Nucleus accumbens (tissue), 56 donors: ENCODE data around the gene B3GAT3.
"Not testable (repeated sequence)": the region's sequence is repeated elsewhere in the genome, so short reads cannot be mapped to it uniquely, and the experiment has no call there.

ENCODE experiments used
- DNase-seq, 56 donors: peaks; one replicate each; lab custom pipeline; 2025; lab: John Stamatoyannopoulos, UW

Gene B3GAT3

DNA sequence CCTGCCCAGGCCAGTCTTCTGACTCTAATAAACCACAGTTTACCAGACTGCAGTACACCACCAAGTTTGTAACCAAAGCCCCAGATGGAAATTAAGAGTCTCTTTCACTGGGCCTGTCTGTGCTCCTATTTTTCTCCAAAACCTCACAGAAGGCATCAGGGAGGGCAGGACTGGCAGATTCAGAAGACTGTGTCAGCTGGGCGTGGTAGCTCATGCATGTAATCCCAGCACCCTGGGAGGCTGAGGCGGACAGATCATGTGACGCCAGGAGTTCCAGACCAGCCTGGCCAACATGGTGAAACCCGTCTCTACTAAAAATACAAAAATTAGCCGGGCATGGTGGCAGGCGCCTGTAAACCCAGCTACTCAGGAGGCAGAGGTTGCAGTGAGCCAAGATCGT lies 36.4 kb downstream of the B3GAT3 start:
- DNase-seq, result not testable (repeated sequence)

DNA sequence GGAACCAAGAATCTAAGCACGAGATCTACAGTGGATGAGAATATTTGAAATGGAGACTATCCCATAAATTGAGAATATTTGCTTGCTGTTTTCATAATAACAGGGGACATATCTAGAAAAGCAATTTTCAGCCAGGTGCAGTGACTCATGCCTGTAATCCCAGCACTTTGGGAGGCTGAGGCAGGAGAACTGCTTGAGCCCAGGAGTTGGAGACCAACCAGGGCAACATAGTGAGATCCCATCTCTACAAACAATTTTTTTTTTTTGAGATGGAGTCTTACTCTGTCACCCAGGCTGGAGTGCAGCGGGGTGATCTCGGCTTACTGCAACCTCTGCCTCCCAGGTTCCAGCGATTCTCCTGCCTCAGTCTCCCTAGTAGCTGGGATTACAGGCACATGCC lies 40.1 kb downstream of the B3GAT3 start:
- not testable (repeated sequence) for DNase-seq

DNA sequence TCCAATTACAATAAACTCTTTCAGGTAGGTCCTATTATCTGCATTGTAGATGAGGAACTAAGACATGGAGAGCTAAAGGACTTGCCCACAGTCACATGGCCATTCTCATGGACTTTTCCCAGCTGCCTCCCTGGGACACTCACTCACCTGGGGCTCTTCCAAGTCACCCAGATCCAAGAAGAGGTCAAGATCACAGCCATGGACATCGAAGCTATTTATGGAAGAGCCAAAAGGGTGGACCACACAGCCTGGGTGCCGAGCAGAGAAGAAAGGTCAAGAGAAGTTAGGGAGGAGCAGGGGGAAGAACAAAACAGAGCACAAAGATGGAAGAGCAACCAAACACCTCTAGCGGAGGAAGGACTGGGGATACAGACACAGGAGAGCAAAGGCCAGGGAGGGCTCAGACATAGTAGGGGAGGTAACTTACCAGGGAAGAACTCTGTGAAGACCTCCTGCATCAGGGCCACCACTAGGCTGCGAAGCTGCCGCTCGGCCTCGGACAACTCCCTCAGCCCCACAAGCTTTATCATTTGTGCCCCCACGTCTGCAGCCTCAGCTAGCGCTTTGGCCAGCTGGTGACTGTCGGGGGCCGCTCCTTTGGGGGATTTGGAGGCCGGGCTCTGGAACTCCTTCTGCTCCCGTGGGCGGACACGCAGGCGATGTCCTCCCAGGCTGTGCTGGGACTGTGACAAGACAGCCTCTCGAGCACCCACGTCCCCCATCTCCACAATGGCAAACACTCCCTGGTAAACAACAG lies 40.6 kb downstream of the B3GAT3 start:
- no peak for DNase-seq

DNA sequence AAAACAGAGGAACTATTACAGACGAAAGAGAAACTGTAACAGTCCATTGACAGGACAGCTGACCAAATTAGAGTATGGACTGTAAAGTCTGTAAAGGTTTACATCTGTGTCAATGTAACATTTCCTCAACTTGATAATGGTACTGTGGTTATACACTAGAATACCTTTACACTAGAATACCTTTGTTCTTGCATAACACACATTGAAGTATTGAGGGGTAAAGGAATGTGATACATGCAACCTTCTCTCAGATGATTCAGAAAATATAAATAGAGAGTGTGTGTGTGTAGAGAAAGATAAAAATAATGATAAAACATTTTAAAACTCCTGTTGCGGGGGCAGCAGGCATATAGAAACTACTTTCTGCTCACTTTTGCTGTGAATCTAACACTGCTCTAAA lies 42.5 kb downstream of the B3GAT3 start:
- no peak for DNase-seq

DNA sequence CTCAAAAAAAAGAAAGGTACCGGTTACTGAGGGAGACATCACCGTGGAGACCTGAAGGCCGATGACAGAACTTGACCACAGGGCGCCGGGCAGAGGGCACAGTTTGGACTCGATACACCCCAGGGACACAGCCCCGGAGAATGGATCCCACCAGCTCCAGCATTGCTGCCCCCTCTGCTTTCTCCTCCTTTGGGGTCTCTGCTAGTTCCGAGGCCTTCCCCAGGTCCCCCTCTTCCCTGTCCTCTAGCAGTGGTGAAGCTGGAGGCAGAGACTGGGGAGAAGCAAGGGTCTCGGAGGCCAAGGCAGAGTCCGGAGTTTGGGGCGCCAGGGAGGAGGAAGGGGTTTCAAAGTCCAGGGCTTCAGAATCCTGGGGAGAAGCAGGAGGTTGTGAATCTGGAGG lies 43.2 kb downstream of the B3GAT3 start:
- no peak for DNase-seq

DNA sequence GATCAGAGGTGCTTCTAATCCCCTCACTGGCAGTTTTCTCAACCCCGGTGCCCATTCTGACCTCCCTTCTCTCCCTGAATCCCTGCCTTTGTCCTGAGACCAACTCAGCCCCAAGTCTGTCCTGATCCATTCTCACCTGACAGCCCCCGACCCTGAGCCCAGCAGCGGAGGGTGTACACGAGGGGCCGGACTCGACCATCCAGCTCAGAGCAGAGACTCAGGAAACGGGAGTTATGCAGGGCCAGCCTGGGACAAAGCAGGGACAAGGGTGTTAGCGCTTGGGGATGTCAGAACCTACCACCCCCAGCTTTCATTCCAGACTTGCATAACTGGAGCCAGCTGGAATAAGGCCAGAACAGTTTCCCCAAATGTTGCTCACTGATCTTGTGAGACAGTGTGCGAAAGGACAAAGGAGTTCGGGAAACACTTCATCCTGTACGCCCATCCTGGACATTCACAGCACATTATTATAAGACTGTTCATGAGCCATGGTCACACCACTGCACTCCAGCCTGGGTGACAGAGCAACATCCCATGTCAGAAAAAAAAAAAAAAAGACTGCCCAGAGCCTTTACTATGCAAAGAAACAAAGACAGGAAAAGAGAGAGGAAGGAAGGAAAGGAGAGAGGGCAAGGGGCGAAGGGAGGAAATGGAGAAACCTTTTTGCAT lies 44.6 kb downstream of the B3GAT3 start:
- DNase-seq, result no peak

DNA sequence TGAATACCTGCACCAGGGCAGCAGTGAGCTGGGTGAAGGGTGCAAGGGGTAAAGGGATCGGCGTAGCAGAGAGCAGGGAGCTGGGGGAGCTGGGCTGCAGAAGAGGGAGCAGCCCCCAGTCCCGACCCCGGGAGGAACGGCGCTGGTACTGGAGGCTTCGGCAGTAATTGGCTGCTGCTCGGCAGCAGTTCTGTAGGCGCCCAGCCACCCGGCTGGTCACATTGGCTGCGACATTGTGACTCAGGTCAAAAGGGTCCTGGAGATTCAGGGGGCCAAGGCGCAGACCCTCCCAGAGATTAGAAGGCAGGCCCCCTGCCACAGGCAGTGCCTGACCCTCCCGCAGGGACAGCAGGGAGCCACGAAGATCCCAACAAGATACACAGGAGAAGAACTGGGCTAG lies 45.9 kb downstream of the B3GAT3 start:
- no peak for DNase-seq

DNA sequence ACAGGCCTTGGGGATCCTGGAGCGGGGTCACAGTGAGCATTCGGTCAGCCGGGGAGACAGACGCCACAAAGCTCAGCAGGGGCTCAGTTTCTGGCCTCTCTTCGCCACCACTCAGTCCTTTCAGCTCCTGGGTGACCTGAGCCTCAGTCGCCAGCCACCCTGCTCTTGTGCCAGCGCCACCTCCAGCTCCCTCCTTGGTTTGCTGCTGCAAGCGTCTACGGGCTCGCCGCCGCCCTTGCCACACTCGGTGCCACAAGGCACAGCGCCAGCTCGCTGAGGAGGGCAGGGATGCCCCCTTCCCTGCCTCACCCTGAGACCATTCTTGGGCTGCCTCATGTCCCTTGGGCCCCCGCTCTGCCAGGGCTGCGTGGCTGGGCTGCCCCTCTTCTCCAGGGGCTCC lies 46.6 kb downstream of the B3GAT3 start:
- peak in 1 of 56 donors; percentile 8 for DNase-seq

DNA sequence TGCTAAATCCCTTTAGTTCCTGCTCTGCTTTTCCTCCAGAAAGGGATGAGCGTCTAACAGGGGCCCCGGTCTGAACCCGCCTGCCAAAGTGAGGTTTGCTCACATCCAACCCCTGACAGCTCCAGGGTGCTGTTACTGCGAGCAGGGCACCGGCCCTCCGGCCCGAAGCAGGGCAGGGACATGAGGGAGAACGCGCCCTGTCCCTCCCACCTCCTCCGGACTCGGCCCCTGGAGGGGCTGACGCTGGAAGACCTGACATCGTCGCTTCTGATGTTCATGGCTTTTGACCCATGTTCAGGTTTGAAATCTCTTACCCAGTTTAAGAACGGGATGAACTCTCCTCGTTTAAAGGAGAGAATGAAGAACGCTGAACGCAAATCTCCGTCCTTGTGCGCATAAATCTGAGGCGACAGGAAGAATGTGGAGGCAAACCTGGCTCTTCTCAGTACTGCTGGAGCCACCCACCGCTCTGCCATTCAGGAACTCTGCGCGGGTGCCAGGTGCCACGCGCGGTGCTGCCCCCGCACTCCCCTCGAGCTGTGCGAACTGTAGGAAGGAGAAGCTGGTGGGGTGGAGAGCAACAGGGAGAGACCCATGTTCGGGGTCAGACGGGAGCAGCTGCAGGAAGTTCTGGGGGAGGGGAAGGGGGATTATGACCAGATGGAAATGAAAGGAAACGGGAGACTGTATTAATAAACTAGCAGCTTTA lies 47.3 kb downstream of the B3GAT3 start:
- DNase-seq, result peak in 40 of 56 donors; percentile 7 to 84 (median 54)

DNA sequence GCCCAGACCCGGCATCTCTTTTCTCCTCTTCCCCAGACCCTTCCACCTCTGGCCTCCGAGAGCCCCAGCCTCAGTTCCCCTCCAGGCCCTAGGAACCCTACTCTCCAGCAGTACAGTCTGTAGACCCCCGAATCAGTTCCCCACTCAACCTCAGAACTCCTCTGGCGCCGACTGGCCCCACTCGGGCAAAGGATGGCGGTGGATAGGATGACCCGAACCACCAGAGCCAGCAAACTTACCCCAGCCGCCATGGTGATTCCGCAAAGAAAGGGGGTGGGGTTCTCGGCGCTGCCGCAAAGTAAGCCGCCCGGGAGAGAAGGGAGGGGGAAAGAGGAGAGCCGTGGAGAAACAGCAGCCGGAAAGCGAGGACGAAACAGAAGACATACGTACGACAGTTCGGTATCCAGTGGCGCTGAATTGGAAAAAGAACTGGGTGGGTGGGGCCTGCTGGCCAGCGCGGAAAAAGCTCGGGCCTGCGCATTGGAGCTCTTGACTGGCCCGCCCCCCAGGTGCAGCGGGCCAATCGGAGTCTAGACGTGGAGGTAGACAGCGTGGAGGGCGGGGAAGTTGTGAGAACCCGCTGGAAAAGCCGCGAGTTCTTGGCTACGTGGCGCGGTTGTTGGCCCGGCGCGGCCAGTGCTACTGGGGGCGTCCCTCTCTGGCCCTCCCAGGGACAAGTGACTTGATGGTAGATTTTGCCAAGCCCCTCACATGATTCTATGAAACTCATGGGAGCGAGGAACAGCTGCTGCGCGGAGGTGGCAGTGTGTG lies 48.0 kb downstream of the B3GAT3 start, which contains the start of gene EEF1G:
Gene EEF1G, minus strand, starts transcription at position 300 of the 771 bp plus-strand sequence. Its CDS starts 49 bp downstream, at position 251.
- DNase-seq, result peak; percentile 73 to 99 (median 98)

DNA sequence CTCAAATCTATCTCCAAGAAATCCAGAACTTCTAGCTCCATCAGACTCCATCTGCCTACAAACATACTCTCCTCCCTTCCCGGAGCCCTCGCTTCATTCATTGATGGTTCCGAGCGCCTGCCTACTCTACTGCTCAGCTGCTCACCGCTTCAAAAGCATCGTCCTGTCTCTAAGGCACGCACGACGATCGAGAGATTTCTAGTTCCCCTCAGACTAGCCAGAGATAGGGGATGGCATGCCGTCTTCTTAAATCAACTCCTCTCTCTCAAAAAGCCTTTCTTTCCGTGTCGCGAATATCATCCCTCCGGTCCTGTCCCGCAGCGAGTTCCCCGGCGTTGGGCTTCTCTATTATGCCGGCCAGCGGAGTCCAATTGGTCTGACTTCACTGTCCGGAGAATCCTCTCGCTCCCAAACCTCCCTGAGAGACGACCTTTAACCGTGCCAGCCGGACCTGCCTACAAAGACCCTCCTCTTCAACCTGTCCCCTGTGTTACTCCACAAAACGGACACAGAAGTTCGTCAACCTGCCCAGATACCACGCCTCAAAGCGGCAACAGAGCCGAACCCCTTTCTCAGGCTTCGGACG lies 48.7 kb downstream of the B3GAT3 start:
- peak in 16 of 56 donors; percentile 20 to 62 (median 46) for DNase-seq

DNA sequence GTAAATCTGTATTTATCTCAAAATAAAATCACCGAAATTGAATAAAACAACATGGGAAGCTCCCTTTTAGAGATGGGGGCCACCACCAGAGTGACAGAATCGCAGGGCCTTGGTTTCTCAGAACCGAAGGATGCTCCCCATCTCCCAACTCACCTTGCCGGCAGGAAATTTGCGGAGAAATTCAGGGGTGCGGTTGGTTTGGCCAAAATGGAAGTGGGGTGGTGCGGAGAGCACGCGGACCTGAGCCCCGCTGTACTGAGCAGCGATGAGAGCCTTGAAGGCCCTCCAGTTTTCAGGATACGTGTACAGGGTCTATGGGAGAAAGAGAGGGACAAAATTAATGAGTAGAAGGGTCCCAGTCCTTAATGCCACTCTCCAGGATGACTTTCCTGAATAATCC lies 49.4 kb downstream of the B3GAT3 start:
- DNase-seq, result no peak

DNA sequence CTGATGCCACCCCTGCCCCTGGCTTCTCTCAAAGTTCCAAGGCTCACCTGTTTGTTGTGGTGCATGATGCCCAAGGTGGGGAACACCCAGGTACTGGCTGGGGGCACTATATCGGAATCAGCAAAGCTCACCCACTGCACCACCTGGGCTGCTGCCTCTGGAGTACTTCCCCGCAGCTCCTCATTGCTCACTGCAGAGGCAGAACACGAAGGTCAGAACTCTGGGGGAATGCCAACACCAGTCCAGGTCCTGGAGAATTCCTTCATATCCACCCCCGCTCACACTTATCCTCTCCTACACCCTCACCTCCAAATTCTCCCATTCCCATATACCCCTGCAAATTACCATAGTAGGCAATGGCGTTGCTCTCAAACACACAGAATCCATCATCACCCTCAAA lies 50.3 kb downstream of the B3GAT3 start:
- not testable (repeated sequence) for DNase-seq

DNA sequence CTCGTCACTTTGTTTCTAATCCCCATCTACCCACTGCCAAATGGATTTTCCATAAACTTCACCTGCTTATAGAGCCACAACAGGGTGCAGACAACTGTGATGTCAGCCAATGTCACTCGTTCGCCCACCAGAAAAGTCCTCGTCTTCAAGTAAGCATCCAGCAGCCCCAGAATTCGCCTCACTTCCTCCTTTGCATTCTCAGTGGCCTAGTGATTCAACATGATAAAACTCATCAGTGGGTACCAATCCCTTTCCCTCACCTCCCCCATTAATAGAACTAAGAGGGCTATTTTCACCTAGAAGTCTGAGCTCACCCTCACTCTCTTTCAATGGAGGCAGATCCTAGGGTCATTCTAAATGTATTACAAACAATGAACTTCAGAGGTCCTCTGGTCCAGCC lies 50.9 kb downstream of the B3GAT3 start:
- DNase-seq, result not testable (repeated sequence)

DNA sequence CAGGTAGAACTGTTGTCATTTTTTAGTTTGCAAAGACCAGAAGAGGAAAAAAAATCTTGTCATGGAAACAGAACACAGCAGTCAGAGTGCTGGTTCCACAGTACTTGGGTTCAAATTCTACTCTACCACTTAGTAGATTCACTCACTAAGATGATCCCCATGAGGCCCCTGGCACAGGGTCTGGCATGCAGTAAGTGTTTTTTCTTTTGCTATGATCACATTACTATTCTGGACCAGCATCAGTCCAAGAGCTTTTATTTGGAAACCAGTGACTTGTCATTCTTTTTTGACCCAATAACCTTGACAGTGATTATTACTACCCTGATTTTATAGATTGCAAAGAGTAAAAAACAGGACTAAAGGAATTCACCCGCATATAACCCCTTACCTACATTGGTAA lies 52.2 kb downstream of the B3GAT3 start:
- DNase-seq, result no peak

DNA sequence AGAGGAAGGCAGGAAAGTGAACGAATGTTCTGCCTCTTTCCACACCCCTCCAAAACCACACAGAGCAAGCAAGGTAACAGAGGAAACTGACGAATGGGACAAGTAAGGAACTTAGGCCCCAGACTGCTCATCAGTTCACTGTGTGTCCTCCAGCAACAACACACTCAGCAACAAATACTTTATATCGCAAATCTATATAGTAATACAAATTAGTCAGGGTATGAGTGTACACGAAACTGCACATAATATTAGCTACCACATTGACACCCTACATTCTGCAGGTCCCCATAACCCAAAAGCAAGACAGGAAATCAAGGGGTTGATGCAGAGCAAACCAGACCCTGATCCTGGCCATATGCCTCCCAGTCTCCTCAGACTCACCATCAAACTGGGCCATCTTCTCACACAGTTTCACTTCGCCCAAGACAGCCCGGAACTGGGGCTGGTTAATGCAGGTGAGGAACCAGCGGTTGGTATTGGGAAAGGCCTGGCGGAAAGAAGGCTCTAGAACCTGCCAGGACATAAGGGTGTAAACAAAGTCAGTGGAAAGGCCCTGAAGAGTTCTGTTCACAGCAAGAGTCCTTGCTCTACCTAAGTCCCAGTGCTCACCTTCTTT lies 54.7 kb downstream of the B3GAT3 start:
- DNase-seq, result no peak

DNA sequence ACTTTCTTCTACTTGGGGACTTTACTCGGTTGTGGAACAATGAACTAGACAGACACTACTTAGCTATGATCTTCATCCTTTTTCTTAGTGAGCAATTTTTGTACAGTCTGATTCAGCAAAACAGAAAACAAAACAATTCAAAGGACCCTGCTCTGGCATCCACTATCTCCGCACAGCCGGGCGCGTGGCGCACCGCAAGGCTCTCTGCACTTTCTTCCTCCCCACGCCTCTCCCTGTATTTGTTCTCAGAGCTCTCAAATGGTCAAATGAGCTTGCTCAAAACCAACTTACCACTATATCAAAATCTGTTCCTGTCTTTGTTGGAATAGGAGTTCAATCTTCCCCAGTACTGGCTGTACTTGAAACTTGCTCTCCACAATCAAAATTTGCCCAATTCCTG lies 55.5 kb downstream of the B3GAT3 start:
- no peak for DNase-seq
